Neural crest cell (in vitro differentiated cells): ENCODE measurements around the gene ARHGDIB. TPM values are rescaled to one million over a fixed set of nuclear protein-coding genes. Genes with fewer than 3 reads are reported as not detected.

Experiments
- DNase-seq: peaks from one replicate; pipeline ENCODE4 v3.0.0; 2021; ENCODE audit warnings: low read depth, mixed read lengths, low spot score
- H3K27ac Mint-ChIP-seq: one replicate; pipeline ENCODE4 v1.8.0; 2021; ENCODE audit warnings: mild to moderate bottlenecking, mixed read lengths; ENCODE audit not compliant: unreplicated experiment
- H3K27me3 Mint-ChIP-seq: 2 replicates; pipeline ENCODE4 v1.8.0; 2021; ENCODE audit warnings: low read depth, mild to moderate bottlenecking, mixed read lengths
- H3K36me3 Mint-ChIP-seq: 2 replicates; pipeline ENCODE4 v1.8.0; 2021; ENCODE audit warnings: low read depth, mild to moderate bottlenecking, mixed read lengths
- H3K4me1 Mint-ChIP-seq: 2 replicates; pipeline ENCODE4 v1.8.0; 2021; ENCODE audit warnings: mixed read lengths
- H3K4me3 Mint-ChIP-seq: one replicate; pipeline ENCODE4 v1.8.0; 2021; ENCODE audit warnings: mild to moderate bottlenecking, mixed read lengths
- H3K9me3 Mint-ChIP-seq: 2 replicates; pipeline ENCODE4 v1.8.0; 2021; ENCODE audit warnings: mixed read lengths
- total RNA-seq: library from RNA; stranded (reverse); gene quantifications from 2 replicates; pipeline ENCODE4 v1.2.1, GENCODE V29; 2021
- TF ChIP-seq, protein P1 (sequence below): fragments of 200-600 bp; sonication (generic); conservative IDR thresholded peaks from 2 replicates; pipeline ENCODE4 v1.5.0; 2021; ENCODE audit warnings: antibody characterized with exemption, mild to moderate bottlenecking

Gene ARHGDIB
- total RNA-seq, 1 donor from 2014 or later, result 1.5 TPM

- no peak overlapping the region for H3K27ac Mint-ChIP-seq
- DNase-seq, result no peak
- no peaks in the 10 kb centered on the region for H3K36me3 Mint-ChIP-seq
- no peaks in the 10 kb centered on the region for H3K9me3 Mint-ChIP-seq
- no peak overlapping the region for H3K4me3 Mint-ChIP-seq
- no peaks in the 10 kb centered on the region for H3K27me3 Mint-ChIP-seq
- TF ChIP-seq, protein P1, sequence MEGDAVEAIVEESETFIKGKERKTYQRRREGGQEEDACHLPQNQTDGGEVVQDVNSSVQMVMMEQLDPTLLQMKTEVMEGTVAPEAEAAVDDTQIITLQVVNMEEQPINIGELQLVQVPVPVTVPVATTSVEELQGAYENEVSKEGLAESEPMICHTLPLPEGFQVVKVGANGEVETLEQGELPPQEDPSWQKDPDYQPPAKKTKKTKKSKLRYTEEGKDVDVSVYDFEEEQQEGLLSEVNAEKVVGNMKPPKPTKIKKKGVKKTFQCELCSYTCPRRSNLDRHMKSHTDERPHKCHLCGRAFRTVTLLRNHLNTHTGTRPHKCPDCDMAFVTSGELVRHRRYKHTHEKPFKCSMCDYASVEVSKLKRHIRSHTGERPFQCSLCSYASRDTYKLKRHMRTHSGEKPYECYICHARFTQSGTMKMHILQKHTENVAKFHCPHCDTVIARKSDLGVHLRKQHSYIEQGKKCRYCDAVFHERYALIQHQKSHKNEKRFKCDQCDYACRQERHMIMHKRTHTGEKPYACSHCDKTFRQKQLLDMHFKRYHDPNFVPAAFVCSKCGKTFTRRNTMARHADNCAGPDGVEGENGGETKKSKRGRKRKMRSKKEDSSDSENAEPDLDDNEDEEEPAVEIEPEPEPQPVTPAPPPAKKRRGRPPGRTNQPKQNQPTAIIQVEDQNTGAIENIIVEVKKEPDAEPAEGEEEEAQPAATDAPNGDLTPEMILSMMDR, result no peak
- peaks cover 14% of the 10 kb centered on the region for H3K4me1 Mint-ChIP-seq
Observed at GRCh38 chr12:14915736-14916135, 45.7 kb downstream of the ARHGDIB start.

GRCh38 chr12:14913381-14913781 lies 48.0 kb downstream of the ARHGDIB start:
- Mint-ChIP-seq H3K9me3 (peaks cover 4% of the 10 kb centered on the region), H3K36me3 (no peaks in the 10 kb centered on the region), H3K4me3 (no peak overlapping the region), H3K27ac (peak overlapping the region; percentile 3), H3K4me1 (peaks cover 21% of the 10 kb centered on the region), H3K27me3 (no peaks in the 10 kb centered on the region)
- TF ChIP-seq, protein P1, result no peak
- no peak for DNase-seq

DNA sequence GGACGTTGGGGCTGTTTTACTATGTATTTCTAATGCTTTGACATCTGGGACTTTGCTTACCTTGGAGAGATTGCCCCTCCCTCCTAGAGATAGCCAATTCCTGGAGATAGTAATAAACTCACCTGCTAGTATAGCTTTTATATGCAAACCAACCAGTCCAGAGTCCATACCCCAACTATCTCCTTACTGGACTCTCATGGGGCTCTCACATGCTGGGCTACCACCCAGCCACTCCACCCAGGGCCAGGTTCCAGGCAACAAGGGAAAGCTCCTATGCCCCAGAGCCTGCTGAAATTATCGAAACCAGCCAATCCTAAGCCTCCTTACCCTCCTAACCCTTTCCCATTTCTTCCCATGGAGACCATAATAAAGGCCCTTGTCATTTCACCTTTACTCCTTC lies 50.3 kb downstream of the ARHGDIB start:
- no peak for DNase-seq
- Mint-ChIP-seq H3K27me3 (no peaks in the 10 kb centered on the region), H3K36me3 (no peaks in the 10 kb centered on the region), H3K4me1 (peaks cover 21% of the 10 kb centered on the region), H3K9me3 (peaks cover 7% of the 10 kb centered on the region), H3K27ac (no peak overlapping the region), H3K4me3 (no peak overlapping the region)
- TF ChIP-seq, protein P1, result no peak

DNA sequence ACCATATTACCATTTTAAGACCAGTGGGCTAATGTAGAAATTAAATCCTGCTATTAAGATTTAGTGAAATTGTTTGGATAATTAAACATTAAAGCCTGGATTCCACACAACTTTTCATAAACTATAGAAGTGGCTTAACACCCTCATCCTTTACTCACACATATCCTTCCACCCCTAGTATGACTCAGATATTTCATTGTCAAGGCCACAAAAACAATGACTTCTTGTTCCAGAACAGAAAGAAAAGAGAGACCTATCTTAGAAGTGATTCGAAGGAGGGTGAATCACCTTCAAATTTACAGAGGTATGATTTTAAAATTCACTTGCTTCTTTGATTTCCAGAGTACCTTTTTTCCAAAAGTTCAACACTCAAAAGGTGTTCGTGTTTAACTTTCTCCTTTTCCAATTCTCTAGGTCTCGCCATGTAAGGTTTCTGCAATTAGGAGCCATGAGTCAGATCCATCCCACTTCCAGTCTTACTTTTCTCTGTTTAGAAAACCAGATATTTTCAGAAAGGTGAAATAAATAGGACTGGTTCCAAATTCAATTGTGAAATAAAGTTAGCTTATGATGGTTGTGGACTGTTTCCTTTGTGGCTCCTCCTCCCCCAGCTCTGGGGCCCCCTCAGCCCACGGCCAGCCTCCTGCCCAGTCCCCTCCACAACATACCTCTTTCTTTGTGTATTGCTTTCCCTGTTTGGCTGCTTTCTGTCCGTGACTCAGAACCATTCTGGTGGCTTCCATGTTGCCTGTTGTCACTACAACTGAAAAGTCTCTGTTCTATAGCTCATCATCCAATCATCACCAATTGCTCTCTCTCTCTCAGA lies 51.1 kb downstream of the ARHGDIB start:
- Mint-ChIP-seq H3K36me3 (no peaks in the 10 kb centered on the region), H3K4me3 (no peak overlapping the region), H3K27me3 (no peaks in the 10 kb centered on the region), H3K4me1 (peaks cover 21% of the 10 kb centered on the region), H3K9me3 (peaks cover 8% of the 10 kb centered on the region), H3K27ac (no peak overlapping the region)
- DNase-seq, result no peak
- TF ChIP-seq, protein P1, result no peak

DNA sequence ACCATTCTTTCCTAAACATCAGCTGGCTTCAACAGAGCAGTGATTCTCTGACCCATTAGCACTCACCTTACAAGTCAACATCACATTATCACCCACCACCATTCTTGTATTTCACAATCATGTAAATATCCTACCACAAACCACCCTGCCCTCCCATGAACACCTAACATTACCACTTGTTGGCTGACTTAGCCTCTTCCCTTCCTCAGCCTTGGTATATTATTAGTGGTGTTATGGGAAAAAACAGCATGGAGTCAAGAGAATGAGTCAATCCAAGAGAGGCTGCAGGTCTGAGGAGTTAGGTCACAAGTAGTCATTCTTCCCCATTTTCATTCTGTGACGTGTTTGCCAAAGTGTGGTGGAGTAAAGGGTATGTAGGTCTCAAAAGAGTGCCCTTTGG lies 53.4 kb downstream of the ARHGDIB start:
- Mint-ChIP-seq H3K36me3 (no peaks in the 10 kb centered on the region), H3K4me1 (peaks cover 14% of the 10 kb centered on the region), H3K27ac (no peak overlapping the region), H3K27me3 (no peaks in the 10 kb centered on the region), H3K9me3 (peaks cover 8% of the 10 kb centered on the region), H3K4me3 (no peak overlapping the region)
- TF ChIP-seq, protein P1, result no peak
- DNase-seq, result no peak
